ENCODE data around the gene LRCH1.

LRCH1 gene

GRCh38 chr13:46641274-46642081 is 88.5 kb downstream of the LRCH1 start:
- no peak for ATAC-seq

GRCh38 chr13:46642254-46642653 is 89.3 kb downstream of the LRCH1 start:
- ATAC-seq: no peak

- no peak for ATAC-seq
These were observed 90.3 kb downstream of the LRCH1 start for GRCh38 chr13:46643165-46643777.

GRCh38 chr13:46644816-46645215 is 91.8 kb downstream of the LRCH1 start:
- ATAC-seq: no peak

- ATAC-seq: no peak
These were observed 94.6 kb downstream of the LRCH1 start for GRCh38 chr13:46647512-46648065.

- ATAC-seq: peak in 1 of 2 donors; percentile 48
These were observed 95.2 kb downstream of the LRCH1 start for GRCh38 chr13:46648166-46648607.

- ATAC-seq: no peak
These were observed 96.8 kb downstream of the LRCH1 start for GRCh38 chr13:46649816-46650215.

GRCh38 chr13:46654951-46655350 is 102.0 kb downstream of the LRCH1 start:
- ATAC-seq: no peak

GRCh38 chr13:46655377-46656180 is 102.6 kb downstream of the LRCH1 start:
- ATAC-seq: no peak

GRCh38 chr13:46656786-46657185 is 103.8 kb downstream of the LRCH1 start:
- peak; percentile 72 to 79 for ATAC-seq

- no peak for ATAC-seq
These were observed 106.6 kb downstream of the LRCH1 start for GRCh38 chr13:46659413-46660065.

- ATAC-seq: no peak
These were observed 107.4 kb downstream of the LRCH1 start for GRCh38 chr13:46660416-46660815.

- ATAC-seq: no peak
These were observed 107.9 kb downstream of the LRCH1 start for GRCh38 chr13:46660857-46661256.

- no peak for ATAC-seq
These were observed 109.7 kb downstream of the LRCH1 start for GRCh38 chr13:46662690-46663089.

- no peak for ATAC-seq
These were observed 110.5 kb downstream of the LRCH1 start for GRCh38 chr13:46663206-46664037.

- no peak for ATAC-seq
These were observed 111.2 kb downstream of the LRCH1 start for GRCh38 chr13:46664195-46664594.

- no peak for ATAC-seq
These were observed 112.3 kb downstream of the LRCH1 start for GRCh38 chr13:46665248-46665632.

GRCh38 chr13:46665633-46666482 is 112.9 kb downstream of the LRCH1 start:
- peak in 1 of 2 donors; percentile 46 for ATAC-seq

- ATAC-seq: no peak
These were observed 113.9 kb downstream of the LRCH1 start for GRCh38 chr13:46666727-46667456.

All from activated CD4-positive, CD25-positive, alpha-beta regulatory T cell treated with anti-CD3 and anti-CD28 coated beads, Interleukin-2, amount 50 U/mL, for 24 hours (primary cell).